Fibroblast of peridontal ligament (primary cell): ENCODE data around the gene SPINT2.
"Not testable (repeated sequence)": the region's sequence is repeated elsewhere in the genome, so short reads cannot be mapped to it uniquely, and the experiment has no call there.

Source experiments
- DNase-seq: peaks from one replicate; pipeline ENCODE4 v3.0.0-alpha.2; 2010; ENCODE audit errors: extremely low read depth

Gene SPINT2

DNA sequence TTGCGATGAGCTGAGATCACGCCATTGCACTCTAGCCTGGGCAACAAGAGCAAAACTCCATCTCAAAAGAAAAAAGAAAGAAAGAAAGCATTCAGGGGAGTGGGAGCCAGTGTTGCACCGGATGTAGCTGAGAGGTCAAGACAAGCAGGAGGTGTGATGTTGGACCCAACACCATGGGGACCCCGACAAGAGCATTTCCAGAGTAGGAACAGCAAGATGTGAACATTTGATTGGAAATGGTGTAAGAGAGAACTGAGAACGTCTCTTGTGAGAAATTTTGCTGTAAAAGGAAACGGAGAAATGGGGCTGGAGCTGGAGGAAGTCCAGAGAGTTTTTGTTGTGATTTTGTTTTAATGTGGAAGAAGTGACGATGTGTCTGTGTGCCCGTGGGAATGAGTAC lies 24.6 kb upstream of the SPINT2 start:
- DNase-seq = no peak

DNA sequence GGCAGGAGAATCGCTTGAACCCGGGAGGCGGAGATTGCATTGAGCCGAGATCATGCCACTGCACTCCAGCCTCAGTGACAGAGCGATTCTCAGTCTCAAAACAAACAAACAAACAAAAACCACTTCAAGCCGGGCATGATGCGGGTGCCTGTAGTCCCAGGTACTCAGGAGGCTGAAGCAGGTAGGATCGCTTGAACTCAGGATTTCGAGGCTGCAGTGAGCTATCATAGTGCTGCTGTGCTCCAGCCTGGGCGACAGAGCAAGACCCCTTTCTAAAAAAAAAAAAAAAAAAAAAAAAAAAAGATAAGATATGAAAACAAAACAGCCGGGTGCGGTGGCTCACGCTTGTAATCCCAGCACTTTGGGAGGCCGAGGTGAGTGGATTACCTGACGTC lies 21.1 kb upstream of the SPINT2 start:
- no peak for DNase-seq

DNA sequence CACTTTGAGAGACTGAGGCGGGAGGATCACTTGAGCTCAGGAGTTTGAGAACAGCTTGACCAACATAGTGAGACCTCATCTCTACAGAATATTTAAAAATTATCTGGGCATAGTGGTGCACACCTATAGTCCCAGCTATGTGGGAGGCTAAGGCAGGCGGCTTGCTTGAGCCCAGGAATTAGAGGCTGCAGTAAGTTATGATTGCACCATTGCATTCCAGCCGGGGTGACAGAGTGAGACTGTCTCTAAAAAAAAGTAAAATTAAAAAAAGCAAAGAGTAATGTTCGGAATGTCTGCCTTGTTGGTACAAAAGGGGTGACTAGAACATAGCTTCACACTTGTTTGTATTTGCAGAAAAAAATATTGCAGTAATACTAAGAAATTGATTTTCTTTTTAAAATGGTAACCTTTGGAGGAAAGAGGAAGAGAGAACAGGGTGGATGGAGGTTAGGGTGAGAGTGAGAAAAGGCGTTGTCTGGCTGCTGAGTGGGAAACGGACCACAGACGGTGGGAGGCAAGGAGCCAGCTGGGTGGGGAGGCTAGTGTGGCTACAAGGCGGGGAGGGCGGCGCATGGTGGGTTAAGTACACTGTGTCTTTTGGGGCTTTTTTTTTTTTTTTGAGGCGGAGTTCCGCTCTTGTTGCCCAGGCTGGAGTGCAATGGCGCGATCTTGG lies 18.4 kb upstream of the SPINT2 start:
- DNase-seq = no peak

DNA sequence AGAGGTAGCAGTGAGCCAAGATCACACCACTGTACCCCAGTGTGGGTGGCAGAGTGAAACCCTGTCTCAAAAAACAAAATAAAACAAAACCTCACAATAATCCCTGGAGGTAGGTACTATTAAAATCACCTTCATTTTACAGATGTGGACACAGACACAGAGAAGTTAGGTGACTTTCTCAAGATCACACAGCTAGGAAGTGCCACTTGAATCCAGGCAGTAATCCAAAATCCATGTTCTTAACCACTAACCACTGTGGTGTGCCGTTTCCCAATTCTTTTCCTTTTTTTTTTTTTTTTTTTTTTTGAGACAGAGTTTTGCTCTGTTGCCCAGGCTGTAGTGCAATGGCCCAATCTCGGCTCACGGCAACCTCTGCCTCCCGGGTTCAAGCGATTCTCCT lies 17.2 kb upstream of the SPINT2 start:
- DNase-seq = peak; percentile 38

DNA sequence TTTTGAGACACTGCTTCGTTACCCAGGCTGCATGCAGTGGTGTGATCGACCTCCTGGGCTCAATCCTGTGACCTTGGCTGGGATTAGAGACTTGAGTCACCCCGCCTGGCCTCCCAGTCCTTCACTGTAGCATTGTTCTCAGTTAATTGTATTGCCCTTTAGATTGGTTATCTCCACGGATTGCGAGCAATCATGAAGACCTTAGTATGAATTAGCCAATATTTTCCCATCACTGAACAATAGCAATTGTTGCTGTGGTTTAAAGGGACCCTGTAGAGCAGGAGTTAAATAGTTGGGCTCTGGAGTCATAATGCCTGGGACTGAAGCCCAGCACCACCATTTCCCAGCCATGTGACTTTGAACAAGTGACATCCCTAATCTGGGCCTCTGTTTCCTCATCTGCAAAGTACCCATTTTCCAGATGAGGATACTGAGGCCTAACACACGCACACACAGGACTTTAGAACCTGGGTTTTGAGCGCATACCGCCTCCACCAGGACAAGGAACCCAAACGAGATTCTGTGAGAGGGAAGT lies 16.6 kb upstream of the SPINT2 start:
- DNase-seq = peak; percentile 42

DNA sequence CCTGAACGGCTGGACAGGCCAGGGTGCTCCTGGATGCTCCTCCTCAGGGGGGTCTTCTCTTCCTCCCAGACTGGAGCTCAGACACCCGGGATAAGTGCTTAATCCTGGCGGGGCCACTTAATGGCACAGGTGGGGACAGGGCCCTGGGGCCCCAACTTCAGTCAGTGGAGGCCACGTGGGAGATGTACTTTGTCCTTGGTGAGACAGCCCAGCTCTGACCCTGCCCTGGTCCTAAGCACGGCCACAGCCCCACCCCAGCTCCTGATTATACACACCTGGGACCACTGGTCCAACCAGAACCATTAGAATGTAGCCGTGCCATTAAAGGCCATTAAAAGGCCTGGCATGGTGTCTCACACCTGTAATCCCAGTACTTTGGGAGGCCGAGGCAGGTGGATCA lies 16.0 kb upstream of the SPINT2 start:
- DNase-seq = no peak

DNA sequence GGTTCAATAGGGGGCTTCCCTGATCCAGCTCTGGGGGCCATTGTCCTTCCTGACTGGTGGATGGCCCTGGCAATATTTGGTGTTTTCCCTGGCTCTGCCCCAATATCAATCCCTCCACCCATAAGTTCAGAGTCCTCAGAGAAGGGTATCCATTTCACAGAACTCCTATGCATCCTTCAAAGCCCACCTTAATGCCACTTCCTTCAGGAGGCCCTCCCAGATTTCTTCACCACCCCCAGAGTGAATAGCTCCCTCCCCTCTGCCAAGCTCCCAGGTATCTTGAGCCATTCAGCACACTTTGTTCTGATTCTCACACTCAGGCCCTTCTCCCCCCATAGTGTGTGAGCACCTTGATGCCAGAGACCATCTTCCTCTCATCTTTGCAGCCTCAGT lies 13.9 kb upstream of the SPINT2 start:
- DNase-seq = no peak

DNA sequence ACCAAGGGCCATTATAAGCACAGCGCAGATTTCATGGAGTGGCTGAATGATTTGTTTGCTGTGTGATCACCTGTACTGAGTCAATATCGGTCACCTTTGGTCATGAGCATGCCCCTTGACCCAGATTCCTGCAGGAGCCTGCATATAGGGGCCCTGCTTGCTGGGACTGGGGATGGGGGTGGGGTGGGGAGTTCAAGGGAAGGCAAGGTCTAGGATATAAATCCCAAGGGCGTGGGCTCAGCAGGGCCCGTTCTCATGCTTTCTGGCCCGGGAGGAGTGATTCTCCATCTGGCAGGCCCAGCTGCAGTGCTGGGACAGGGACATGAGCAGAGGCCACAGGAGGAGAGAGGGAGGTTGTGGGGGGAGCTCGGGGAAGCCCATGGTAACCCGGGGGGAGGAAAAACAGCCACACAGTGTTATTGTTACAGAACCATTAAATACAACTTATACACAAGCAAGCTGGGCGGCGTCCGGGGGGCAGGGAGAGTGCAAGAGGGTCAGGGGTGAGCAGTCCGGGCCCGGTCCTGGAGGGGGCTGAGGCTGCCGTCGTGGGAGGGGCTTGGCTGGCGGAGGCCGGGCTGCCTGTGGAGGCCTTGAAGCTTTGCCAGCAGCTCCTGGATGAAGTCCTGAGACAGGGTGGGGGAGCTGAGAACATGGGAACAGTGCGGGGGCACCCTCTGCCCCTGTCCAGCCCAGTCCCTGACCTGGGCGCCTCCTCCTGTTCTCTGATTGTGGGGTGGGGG lies 13.4 kb upstream of the SPINT2 start:
- peak; percentile 3 for DNase-seq

DNA sequence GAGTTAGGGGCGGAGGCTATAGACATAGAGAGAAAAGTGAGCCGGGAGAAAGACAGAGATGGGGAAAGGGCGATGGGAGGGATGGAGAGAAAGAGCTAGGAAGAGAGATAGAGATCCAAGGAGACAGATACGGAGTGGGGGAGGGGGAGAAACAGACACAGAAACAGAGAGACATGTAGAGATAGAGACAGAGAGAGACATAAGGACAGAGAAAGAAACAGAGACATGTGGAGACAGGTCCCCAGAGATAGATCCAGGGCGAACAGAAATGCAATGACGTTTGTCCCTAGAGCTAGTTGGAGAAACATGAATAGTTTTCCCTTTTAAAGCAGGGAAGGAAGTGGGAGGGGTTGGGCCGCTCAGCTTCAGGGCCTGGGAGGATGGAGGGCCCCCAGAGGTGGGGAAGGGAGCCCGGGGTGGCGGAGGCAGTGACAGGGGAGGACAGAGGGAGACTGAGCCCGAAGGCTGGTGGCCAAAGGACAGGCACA lies 12.8 kb upstream of the SPINT2 start:
- DNase-seq = peak; percentile 21

DNA sequence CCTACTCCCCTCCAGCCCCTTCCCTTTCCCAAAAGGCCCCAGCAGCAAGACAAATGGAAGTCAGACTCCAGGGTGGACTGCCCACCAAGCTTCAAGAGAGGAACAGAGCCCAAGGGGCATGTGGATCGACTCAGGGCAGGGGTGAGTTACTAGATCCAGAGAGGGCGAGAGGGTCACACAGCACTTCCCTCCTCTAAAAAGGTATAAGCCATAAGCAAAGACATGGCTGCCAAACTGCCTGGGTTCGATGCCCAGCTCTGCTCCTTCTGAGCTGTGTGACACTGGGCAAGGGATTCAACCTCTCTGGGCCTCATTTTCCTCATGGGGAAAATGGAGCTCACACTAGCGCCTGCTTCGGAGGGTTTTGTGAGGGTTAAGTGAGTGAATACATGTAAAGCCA lies 12.0 kb upstream of the SPINT2 start:
- DNase-seq = no peak

DNA sequence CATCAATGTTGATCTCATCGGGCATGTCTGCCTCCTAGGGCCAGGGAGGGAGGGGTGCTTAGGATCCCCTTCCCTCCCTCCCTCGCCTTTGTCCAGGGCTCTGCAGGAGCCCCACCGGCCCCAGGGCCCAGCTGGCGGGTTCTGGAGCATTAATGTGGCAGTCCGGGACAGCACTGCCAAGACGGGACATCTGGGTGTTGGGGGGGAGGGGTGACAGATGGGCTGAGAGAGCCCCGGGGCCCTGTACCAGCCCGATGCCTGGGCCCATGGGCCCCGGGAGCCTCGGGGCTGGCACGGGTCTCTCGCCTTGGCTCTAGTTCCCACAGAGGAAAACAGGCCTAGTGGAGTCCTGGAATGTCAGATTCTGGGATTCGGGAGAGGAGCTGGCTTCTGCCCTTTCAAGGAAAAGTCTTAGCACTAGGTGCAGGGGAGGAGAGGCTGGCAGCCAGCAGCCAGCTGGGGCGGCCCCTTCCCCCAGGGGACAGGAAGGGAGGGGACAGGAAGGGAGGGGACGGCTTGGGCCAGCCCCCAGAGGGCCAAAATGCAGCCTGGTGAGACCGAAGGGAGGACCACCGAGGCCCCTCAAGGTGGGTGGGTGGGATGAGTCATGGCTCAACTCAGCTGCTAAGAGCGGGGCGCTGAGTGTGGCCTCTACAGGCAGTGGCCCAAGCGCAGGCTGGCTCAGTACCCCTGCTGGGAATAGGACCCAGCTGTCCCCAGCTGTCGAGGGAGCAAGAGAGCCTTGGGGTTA lies 11.3 kb upstream of the SPINT2 start:
- no peak for DNase-seq

DNA sequence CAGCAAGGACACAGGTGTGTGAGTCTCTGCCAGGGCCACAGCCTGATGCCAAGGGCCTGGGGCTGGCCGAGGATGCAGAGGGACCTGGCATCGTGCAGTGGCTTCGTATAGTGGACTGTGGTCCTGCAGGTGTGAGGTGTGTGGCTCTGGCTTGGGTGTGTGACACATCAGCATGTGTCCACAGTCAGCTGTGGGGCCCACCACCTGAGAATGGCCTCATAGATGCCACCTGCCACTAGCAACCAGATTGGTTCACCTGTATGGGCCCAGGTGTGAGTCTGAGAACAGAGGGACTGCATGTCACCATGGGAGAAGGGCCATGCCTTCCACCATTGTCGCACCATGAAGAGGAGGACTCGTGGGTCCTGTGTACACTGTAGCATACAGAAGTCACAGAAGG lies 10.6 kb upstream of the SPINT2 start:
- DNase-seq = no peak

DNA sequence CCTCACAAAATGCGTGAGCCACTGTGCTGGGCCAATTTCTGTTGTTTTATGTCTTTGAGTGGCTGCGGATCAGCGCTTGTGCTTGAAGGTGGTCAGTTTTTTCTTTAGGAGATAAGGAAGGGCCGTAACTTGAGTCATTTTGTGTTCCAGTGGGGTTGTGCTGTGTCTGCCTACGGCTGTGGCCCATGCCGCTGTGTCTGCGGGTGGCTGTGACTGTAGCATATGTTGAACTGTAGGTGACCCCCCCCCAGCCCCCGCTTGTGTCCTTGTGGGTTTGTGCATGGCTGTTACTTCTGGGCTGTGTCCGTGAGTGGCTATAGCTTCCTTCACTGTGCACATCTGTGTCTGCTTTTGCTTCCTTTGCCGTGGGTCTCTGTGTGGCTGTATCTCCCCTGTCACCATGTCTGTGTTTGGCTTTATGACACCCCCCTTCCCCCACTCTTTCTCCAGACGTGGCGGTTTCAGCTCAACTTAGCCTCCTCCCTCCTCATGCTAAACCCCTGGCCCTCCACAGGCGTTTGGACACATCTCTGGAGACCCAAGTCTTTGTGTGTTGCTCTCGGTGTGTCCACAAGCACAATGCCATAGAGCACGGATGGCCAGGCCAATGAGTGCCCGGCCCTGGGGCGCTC lies 8.9 kb upstream of the SPINT2 start:
- no peak for DNase-seq

DNA sequence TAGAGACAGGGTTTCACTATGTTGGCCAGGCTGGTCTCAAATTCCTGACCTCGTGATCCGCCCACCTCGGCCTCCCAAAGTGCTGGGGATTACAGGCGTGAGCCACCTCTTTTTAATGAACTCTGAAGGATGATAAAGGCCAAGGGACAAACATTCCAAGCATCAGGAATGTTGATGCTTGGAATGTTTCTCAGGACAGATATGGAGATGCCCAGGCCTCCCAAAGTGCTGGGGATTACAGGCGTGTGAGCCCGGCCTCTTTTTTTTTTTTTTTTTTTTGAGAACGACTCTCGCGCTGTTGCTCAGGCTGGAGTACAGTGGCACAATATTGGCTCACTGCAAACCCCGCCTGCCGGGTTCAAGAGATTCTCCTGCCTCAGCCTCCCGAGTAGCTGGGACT lies 2.4 kb upstream of the SPINT2 start:
- not testable (repeated sequence) for DNase-seq

DNA sequence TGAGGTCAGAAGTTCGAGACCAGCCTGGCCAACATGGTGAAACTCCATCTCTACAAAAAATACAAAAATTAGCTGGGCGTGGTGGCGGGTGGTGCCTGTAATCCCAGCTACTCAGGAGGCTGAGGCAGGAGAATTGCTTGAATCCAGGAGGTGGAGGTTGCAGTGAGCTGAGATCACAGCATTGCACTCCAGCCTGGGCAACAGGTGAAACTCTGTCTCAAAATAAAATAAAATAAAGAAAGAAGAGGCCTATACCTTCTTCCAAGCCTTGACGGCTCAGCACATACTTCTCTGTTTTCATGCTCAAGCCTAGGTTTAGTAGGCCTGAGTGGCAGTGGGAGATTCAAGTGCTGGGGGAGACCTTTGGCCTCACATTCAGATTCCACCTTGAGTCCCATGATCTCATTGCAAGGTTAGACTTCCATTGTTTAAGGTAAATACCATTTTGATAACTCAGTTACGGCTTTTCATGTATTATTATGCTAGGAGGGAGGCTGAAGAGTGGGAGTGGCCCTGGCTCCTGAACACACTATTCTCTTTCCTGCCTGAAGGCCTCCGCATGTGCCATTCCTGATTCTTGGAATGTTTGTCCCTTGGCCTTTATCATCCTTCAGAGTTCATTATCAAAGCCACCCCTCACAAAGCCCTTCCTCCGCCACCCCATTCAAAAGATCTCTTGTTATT lies 1.6 kb upstream of the SPINT2 start:
- DNase-seq = no peak

DNA sequence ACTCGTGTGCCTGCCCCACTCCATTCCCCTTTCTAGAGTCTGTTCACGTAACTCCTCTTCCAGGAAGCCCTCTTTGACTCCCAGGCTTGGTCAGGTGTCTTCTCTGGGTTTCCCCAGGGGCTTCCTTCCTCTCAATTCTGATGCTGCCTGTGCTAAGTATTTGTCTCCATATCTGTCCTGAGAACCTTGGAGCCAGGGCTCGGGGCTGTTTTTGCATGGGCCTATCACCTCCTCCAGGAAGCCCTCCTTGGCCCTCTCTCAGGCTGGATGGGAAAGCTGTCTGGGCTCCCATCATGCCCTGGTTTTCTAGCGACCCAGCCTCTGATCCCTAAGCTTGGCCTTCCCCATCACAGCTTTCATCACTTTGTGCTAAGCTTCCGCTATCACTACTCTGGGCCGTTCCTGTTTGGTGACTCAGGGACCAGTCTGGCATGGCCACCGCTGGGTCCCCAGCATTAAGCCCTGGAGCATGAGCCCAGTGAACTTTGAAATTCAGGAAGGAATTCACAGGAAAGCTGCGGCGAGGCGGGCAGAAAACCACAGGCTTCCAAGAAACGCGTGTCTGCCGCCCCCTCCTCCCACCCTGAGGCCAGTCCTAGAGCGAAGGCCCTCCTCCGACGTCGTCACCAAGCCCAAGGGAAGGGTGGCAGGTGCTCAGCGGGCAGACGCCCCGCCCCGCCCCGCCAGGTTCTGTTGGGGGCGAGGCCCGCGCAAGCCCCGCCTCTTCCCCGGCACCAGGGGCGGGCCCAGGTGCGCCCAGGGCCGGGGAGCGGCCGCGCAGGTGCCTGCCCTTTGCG lies 486 bp upstream of the SPINT2 start:
- no peak for DNase-seq

DNA sequence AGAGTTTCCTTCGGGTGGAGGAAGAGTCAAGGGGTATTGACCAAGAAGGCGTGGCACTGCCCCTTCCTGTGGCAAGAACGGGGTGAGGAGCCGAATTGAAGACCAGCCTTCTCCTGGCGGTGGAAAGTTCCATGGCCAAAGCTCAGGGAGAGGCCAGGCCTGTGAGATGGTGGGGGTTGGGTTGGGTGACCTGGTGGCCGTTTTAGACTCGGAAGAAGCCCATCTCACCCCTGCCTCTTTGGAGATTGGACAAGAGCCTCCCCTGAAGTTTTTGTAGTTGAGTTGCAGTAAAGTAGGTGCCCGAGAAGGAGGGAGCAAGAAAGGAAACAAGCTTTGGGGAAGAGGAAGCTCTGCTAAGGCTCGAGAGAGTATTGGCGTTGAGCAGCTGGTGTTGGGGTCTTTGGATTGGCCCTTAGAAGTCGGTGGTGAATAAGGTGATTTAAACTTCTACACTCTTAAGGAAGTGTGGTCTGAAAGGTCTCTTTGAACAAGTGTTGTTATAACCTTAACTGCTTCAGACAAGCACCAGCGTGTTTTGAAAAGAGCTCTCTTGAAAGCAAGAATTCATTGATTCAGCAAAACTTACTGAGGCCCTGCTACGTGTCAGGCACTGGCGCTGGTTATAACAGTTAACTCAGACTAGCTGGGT lies 964 bp downstream of the SPINT2 start:
- no peak for DNase-seq

DNA sequence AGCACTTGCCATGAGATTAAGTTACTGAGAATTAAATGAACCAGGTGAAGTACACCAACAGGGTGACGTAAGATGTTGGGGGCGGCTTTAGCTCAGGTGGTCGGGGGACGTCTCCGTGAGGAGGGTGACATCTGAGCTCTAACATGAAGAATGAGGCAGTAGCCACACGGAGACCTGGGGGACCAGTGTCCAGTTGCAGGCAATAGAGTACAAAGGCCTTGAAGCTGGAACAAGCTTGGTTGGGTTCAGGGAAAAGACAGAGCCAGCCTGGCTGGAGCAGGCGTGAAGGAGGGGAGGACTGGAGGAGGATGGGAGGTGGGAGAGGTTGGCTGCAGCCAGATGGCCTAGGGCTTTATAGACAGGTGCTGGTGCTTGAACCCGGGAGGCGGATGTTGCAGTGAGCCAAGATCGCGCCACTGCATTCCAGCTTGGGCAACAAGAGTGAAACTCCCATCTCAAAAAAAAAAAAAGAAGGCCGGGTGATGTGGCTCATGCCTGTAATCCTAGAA lies 1.6 kb downstream of the SPINT2 start:
- no peak for DNase-seq

DNA sequence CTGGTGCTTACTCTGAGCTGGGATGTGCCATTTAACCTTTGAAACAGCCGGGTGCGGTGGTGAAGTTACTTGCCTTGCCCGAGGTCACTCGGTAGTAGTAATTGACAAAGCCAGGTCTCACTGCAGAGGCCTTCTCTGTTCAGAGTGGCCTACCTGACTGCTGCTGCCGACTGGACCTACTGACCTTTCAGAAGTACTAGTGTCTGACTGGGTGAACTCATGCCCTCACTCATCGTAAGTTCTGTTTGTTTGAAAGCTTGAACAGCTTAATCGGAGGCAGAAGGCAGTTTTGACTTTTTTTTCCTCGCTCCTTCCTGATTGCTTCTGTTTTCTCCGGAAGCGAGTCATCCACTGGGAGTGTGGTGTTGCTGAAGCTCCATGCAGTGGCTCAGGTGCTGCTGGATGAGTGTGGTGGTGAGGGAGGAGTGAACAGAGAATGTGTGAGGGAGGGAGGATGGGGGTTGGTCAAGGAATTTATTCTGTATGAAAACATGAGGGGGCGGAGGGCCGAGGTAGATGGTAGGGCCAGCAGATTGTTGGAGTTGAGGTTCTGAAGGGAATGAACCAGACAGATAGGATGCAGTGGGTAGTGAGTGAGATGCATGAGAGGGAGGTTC lies 2.7 kb downstream of the SPINT2 start:
- DNase-seq = no peak
